GM13977 (cell line): ENCODE data around the gene TCOF1.

Source experiments
- DNase-seq: peaks from one replicate; pipeline ENCODE4 v3.0.0; 2012; ENCODE audit warnings: low spot score
- CTCF ChIP-seq: IDR thresholded peaks from 2 replicates; pipeline ENCODE4 v1.5.1; 2012; ENCODE audit warnings: mild to moderate bottlenecking, control low read depth; ENCODE audit not compliant: insufficient read depth; ENCODE audit errors: extremely low read depth, missing control alignments
- in situ Hi-C: fragments of 300-500 bp; cut with MboI; formaldehyde crosslinking; loops from one replicate; pipeline ENCODE4 v1.12.0; 2022; ENCODE audit warnings: low sequenced_read_pairs, low pct_unique_long_range_greater_than_20kb, mixed read lengths, inconsistent platforms; ENCODE audit not compliant: unreplicated experiment

Gene TCOF1

GRCh38 chr5:150402901-150403342 is 45.4 kb downstream of the TCOF1 start:
- in situ Hi-C loops = no loop called here
- no peak for TF ChIP-seq CTCF
- no peak for DNase-seq

GRCh38 chr5:150404121-150404520 is 46.6 kb downstream of the TCOF1 start:
- TF ChIP-seq CTCF = no peak
- DNase-seq = no peak
- in situ Hi-C loops = no loop called here

- DNase-seq = no peak
- no peak for TF ChIP-seq CTCF
- in situ Hi-C loops = no loop called here
These were observed 47.0 kb downstream of the TCOF1 start for GRCh38 chr5:150404535-150404934.

- in situ Hi-C loops = no loop called here
- TF ChIP-seq CTCF = no peak
- DNase-seq = no peak
These were observed 47.7 kb downstream of the TCOF1 start for GRCh38 chr5:150404941-150405816.

- DNase-seq = no peak
- TF ChIP-seq CTCF = no peak
- in situ Hi-C loops = no loop called here
These were observed 48.7 kb downstream of the TCOF1 start for GRCh38 chr5:150406103-150406722.

- no peak for DNase-seq
- in situ Hi-C loops = no loop called here
These were observed 49.2 kb downstream of the TCOF1 start for GRCh38 chr5:150406723-150407095.

More at GRCh38 chr5:150406723-150407095, 49.2 kb downstream of the TCOF1 start:
- no peak for TF ChIP-seq CTCF
